ENCODE results near the gene GARIN5B. TPM values are rescaled to one million over a fixed set of nuclear protein-coding genes. Genes with fewer than 3 reads are reported as not detected.
A peak's percentile ranks its signal among the peaks of the same experiment; 100 is the strongest.

Gene GARIN5B
- total RNA-seq, 1 experiment from 2014 or later = not detected

DNA sequence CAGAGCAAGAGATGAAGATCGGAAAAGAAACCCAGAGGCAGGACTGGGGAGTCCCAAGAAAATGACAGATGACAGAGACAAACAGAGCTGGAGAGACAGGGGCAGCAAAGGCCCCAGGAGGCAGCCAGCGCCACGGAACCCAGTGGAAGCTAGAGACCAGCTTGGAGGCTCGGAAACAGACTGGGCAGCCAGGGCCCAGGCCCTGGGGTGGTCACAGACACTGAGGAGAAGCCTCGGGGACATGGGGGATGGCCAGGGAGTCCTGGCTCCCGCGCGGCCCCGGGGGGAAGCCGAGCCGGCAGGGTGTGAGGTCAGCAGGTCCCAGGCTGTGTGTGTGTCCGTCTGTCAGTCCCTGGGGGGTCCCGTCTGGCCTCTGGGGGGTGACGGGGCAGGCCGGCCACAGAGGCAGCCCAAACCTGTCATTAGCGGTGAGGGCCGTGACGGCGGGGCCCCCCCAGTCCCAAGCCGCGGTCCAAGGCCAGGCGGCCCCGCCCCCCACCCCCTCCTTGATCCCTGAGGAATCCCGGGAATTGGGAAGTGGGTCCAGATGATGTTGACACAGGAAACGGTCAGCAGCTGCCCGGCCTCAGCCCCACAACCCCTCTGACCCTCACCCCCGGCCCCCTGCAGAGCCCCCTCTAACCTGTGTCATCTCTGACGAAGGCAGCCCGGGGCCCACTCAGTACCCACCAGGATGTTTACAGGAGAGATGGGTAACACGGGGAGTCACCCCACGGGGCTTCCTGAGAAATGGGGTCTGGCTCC lies 11.1 kb upstream of the GARIN5B start:
- H3K9me3 Mint-ChIP-seq (ENCODE audit: unreplicated experiment) = no peaks in the 10 kb centered on the region
- H3K27ac Mint-ChIP-seq (ENCODE audit: unreplicated experiment) = peak overlapping the region; percentile 56
- Histone ChIP-seq H3K4me3 (ENCODE audit: low read depth, low read length) (peak overlapping the region; percentile 18), H3K36me3 (ENCODE audit: control insufficient read depth, insufficient read depth, low read length) (0 out of 2 replicates have a peak, but pooled peaks cover under 1% of the 10 kb centered on the region), H3K27me3 (replicated peaks; ENCODE audit: control insufficient read depth, insufficient read depth, low read length) (no peaks in the 10 kb centered on the region; the same call in none of the 2 replicates), H3K9me3 (no peaks in the 10 kb centered on the region), H3K4me1 (peaks cover 37% of the 10 kb centered on the region)
- peaks cover 7% of the 10 kb centered on the region for H3K27me3 Mint-ChIP-seq (ENCODE audit: insufficient read depth, unreplicated experiment)
- DNase-seq = peak in 1 of 2 experiments; percentile 49
- peaks cover 35% of the 10 kb centered on the region for H3K4me1 Mint-ChIP-seq (ENCODE audit: low read depth, unreplicated experiment)
- intact Hi-C loops (cut with micrococcal nuclease; ENCODE audit: unreplicated experiment) = no loop called here
- POLR2A ChIA-PET = interaction anchor here (0.5 to 1.2 kb wide), 3 partner anchors 10 to 102 kb away, joined by 3 to 4 read pairs (median 4); partner anchors contain the start of genes KMT5C, TMEM238 and ZNF628
- BruUV-seq (replicated peaks) = no TSS peak
- peaks cover 39% of the 10 kb centered on the region for H3K36me3 Mint-ChIP-seq (ENCODE audit: insufficient read depth, unreplicated experiment)
- TF ChIP-seq, protein P1, sequence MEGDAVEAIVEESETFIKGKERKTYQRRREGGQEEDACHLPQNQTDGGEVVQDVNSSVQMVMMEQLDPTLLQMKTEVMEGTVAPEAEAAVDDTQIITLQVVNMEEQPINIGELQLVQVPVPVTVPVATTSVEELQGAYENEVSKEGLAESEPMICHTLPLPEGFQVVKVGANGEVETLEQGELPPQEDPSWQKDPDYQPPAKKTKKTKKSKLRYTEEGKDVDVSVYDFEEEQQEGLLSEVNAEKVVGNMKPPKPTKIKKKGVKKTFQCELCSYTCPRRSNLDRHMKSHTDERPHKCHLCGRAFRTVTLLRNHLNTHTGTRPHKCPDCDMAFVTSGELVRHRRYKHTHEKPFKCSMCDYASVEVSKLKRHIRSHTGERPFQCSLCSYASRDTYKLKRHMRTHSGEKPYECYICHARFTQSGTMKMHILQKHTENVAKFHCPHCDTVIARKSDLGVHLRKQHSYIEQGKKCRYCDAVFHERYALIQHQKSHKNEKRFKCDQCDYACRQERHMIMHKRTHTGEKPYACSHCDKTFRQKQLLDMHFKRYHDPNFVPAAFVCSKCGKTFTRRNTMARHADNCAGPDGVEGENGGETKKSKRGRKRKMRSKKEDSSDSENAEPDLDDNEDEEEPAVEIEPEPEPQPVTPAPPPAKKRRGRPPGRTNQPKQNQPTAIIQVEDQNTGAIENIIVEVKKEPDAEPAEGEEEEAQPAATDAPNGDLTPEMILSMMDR (IDR thresholded peaks at IDR 0.05; ENCODE audit: insufficient read depth in 1 of 2, low read depth in 1 of 2, low read length in 1 of 2, severe bottlenecking in 1 of 2, unreplicated experiment in 1 of 2) = no peak
- H3K4me3 Mint-ChIP-seq (ENCODE audit: unreplicated experiment) = peak overlapping the region; percentile 66
- CTCF ChIA-PET = no interaction called here

- BruUV-seq (replicated peaks) = no TSS peak
- ChIA-PET CTCF (no interaction called here), POLR2A (interaction anchor here (0.5 to 1.2 kb wide), 5 partner anchors 10 to 103 kb away, joined by 3 to 10 read pairs (median 4); partner anchors contain the start of genes KMT5C, TMEM238 and ZNF628)
- Histone ChIP-seq H3K4me1 (peaks cover 43% of the 10 kb centered on the region), H3K36me3 (ENCODE audit: control insufficient read depth, insufficient read depth, low read length) (no peaks in the 10 kb centered on the region), H3K4me3 (ENCODE audit: low read depth, low read length) (no peak overlapping the region), H3K9me3 (no peaks in the 10 kb centered on the region), H3K27me3 (replicated peaks; ENCODE audit: control insufficient read depth, insufficient read depth, low read length) (no peaks in the 10 kb centered on the region; the same call in none of the 2 replicates)
- TF ChIP-seq, protein P1 (IDR thresholded peaks at IDR 0.05; ENCODE audit: insufficient read depth in 1 of 2, low read depth in 1 of 2, low read length in 1 of 2, severe bottlenecking in 1 of 2, unreplicated experiment in 1 of 2) = no peak
- Mint-ChIP-seq H3K9me3 (ENCODE audit: unreplicated experiment) (no peaks in the 10 kb centered on the region), H3K27me3 (ENCODE audit: insufficient read depth, unreplicated experiment) (peaks cover 7% of the 10 kb centered on the region), H3K36me3 (ENCODE audit: insufficient read depth, unreplicated experiment) (peaks cover 38% of the 10 kb centered on the region), H3K4me3 (ENCODE audit: unreplicated experiment) (peak overlapping the region; percentile 66), H3K27ac (ENCODE audit: unreplicated experiment) (peak overlapping the region; percentile 56), H3K4me1 (ENCODE audit: low read depth, unreplicated experiment) (peaks cover 35% of the 10 kb centered on the region)
- intact Hi-C loops (cut with micrococcal nuclease; ENCODE audit: unreplicated experiment) = no loop called here
- DNase-seq = peak; percentile 37 to 67
These were observed 10.4 kb upstream of the GARIN5B start for GRCh38 chr19:55373306-55373992.

GRCh38 chr19:55372316-55373081 lies 9.4 kb upstream of the GARIN5B start:
- H3K36me3 ChIP-seq (ENCODE audit: control insufficient read depth, insufficient read depth, low read length) = no peaks in the 10 kb centered on the region
- ChIA-PET CTCF (no interaction called here), POLR2A (interaction anchor here (0.8 kb wide), 2 partner anchors 11 to 86 kb away, joined by 4 to 10 read pairs; partner anchors contain the start of gene TMEM238)
- Mint-ChIP-seq H3K27me3 (ENCODE audit: insufficient read depth, unreplicated experiment) (peaks cover 7% of the 10 kb centered on the region), H3K36me3 (ENCODE audit: insufficient read depth, unreplicated experiment) (peaks cover 38% of the 10 kb centered on the region), H3K4me3 (ENCODE audit: unreplicated experiment) (no peak overlapping the region), H3K4me1 (ENCODE audit: low read depth, unreplicated experiment) (peaks cover 35% of the 10 kb centered on the region), H3K9me3 (ENCODE audit: unreplicated experiment) (no peaks in the 10 kb centered on the region), H3K27ac (ENCODE audit: unreplicated experiment) (peak overlapping the region; percentile 7)
- no peaks in the 10 kb centered on the region for H3K9me3 ChIP-seq
- H3K27me3 ChIP-seq (replicated peaks; ENCODE audit: control insufficient read depth, insufficient read depth, low read length) = no peaks in the 10 kb centered on the region; the same call in none of the 2 replicates
- no TSS peak for BruUV-seq (replicated peaks)
- peaks cover 43% of the 10 kb centered on the region for H3K4me1 ChIP-seq
- TF ChIP-seq, protein P1 (IDR thresholded peaks at IDR 0.05; ENCODE audit: insufficient read depth in 1 of 2, low read depth in 1 of 2, low read length in 1 of 2, severe bottlenecking in 1 of 2, unreplicated experiment in 1 of 2) = no peak
- intact Hi-C loops (cut with micrococcal nuclease; ENCODE audit: unreplicated experiment) = no loop called here
- peak; percentile 34 to 62 for DNase-seq
- no peak overlapping the region for H3K4me3 ChIP-seq (ENCODE audit: low read depth, low read length)

Data from Caco-2 (cell line).